Measurements from ENCODE around the gene HMGXB4.

- no peak for TF ChIP-seq CTCF (IDR thresholded peaks at IDR 0.05; ENCODE audit: low read length)
- no peak for TF ChIP-seq EZH2 (optimal IDR thresholded peaks at IDR 0.05; ENCODE audit: low read depth, low read length)
Observed at GRCh38 chr22:35214968-35215367, 42.3 kb upstream of the HMGXB4 start.

All from MM.1S (cell line).